Sigmoid colon (tissue), 7 donors: ENCODE data around the gene SRRM4. TPM values are rescaled to one million over a fixed set of nuclear protein-coding genes. Genes with fewer than 3 reads are reported as not detected.

ENCODE experiments used
- DNase-seq: peaks from one replicate; pipeline ENCODE4 v3.0.0-alpha.2; 2019
- H3K27ac ChIP-seq, 4 donors: fragments of 200-600 bp; sonication (generic); one replicate each; pipeline ENCODE4 v1.5.1; 2016 to 2019; ENCODE audit warnings: mild to moderate bottlenecking in 1 of 4
- H3K27me3 ChIP-seq, 3 donors: fragments of 200-600 bp; sonication (generic); one replicate each; pipeline ENCODE4 v1.5.1; 2019; ENCODE audit warnings: mild to moderate bottlenecking in 1 of 3
- H3K36me3 ChIP-seq, 4 donors: fragments of 200-600 bp; sonication (generic); one replicate each; pipeline ENCODE4 v1.5.1; 2016 to 2019
- H3K4me1 ChIP-seq, 4 donors: fragments of 200-600 bp; sonication (generic); one replicate each; pipeline ENCODE4 v1.5.1; 2017 to 2019
- H3K4me3 ChIP-seq, 4 donors: fragments of 200-600 bp; sonication (generic); one replicate each; pipeline ENCODE4 v1.5.1; 2017 to 2019; ENCODE audit warnings: mild to moderate bottlenecking in 2 of 4, moderate library complexity in 1 of 4
- H3K9me3 ChIP-seq, 4 donors: fragments of 200-600 bp in 3 of 4; sonication (generic) in 3 of 4; one replicate each; pipeline versions ENCODE4 v1.5.1 to v1.6.1; 2013 to 2019
- CTCF ChIP-seq, 4 experiments: fragments of 450-650 bp in 3 of 4; fragments of 200-600 bp in 1 of 4; IDR thresholded peaks; one replicate each; pipeline ENCODE4 v1.5.1; 2016 to 2019; ENCODE audit warnings: antibody characterized with exemption in 4 of 4, mild to moderate bottlenecking in 3 of 4, moderate library complexity in 2 of 4
- EP300 ChIP-seq, 4 donors: sonication (generic); formaldehyde crosslinking; IDR thresholded peaks; one replicate each; pipeline ENCODE4 v1.6.1; 2017; ENCODE audit warnings: antibody characterized with exemption in 4 of 4
- POLR2A ChIP-seq, 2 donors: fragments of 450-650 bp; IDR thresholded peaks; one replicate each; pipeline ENCODE4 v1.6.1; 2016; ENCODE audit warnings: antibody characterized with exemption in 2 of 2, mild to moderate bottlenecking in 2 of 2, moderate library complexity in 2 of 2
- POLR2AphosphoS5 ChIP-seq, 4 donors: sonication (generic); formaldehyde crosslinking; IDR thresholded peaks; one replicate each; pipeline ENCODE4 v1.6.1; 2017; ENCODE audit warnings: antibody characterized with exemption in 4 of 4
- WGBS, 2 donors: extraction: QIAGEN DNeasy Blood & Tissue Kit; methylation state at CpG; one replicate each; pipeline ENCODE4 v1.1.7; 2013; 5-methylcytosine and 5-hydroxymethylcytosine counted together
- intact Hi-C: fragments of 100-400 bp; cut with DNase I; formaldehyde crosslinking; loops from one replicate; pipeline ENCODE4 v1.15.1; 2023
- polyA plus RNA-seq, 3 donors: library from polyadenylated mRNA; stranded (reverse); fragments of 200-250 nt; gene quantifications; one replicate each; pipeline ENCODE4 v1.2.3, GENCODE V29; 2013
- total RNA-seq, 4 donors: library from RNA; depleted of rRNA; stranded (reverse); fragments of >200 nt; gene quantifications; one replicate each; pipeline ENCODE4 v1.1.0, GENCODE V29; 2016
- donor health status: healthy with polysubstance abuse.
- donor health status: Bipolar disorder and iron deficiency.
- donor health status: healthy.

The SRRM4 gene
- total and polyA plus RNA-seq, 7 donors: under 0.01 to 0.14 (median 0.07) TPM; not detected in 4

GRCh38 chr12:119198440-119198839, 217.1 kb downstream of the SRRM4 start:
- no peak overlapping the region for H3K4me3 ChIP-seq
- intact Hi-C loops: no loop called here
- H3K4me1 ChIP-seq: peaks cover 0 to 66% (median 34%) of the 10 kb centered on the region in 4 donors
- H3K36me3 ChIP-seq: peaks cover 21 to 26% (median 23%) of the 10 kb centered on the region in 4 donors
- H3K27ac ChIP-seq: peak overlapping the region; percentile 83 to 99 (median 90)
- no peak for TF ChIP-seq CTCF (IDR thresholded peaks at IDR 0.05)
- TF ChIP-seq EP300 (IDR thresholded peaks at IDR 0.05): peak in 3 of 4 donors; percentile 56 to 83 (median 69)
- no peak for TF ChIP-seq POLR2A (IDR thresholded peaks at IDR 0.05)
- TF ChIP-seq POLR2AphosphoS5 (IDR thresholded peaks at IDR 0.05): peak; percentile 29 to 80 (median 77)
- no peaks in the 10 kb centered on the region for H3K9me3 ChIP-seq
- H3K27me3 ChIP-seq: no peaks in the 10 kb centered on the region
- 97% methylated on average over 2 of the region's 2 CpGs for WGBS, 2 donors
- no peak for DNase-seq

DNA sequence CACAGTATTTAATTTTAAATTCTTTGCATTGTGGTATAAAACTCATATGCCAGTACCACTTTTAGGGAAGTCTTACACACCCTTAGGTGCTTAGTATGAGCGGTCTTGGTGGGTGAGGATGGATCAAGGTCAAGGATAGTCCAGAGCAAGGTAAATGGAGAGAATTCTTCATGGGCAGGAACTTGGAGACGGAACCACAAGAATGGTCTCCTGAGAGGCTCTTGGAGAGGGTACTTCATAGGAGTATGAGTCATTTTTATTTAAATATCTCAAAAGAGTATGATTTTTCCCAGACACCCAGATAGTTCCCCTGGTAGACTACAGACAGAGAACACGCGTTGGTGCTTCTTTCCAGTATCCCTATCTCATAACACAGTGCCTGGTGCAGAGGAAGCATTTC, 219.3 kb downstream of the SRRM4 start:
- H3K36me3 ChIP-seq: peaks cover 1 to 6% (median 2%) of the 10 kb centered on the region in 4 donors
- no peaks in the 10 kb centered on the region for H3K9me3 ChIP-seq
- no peak overlapping the region for H3K4me3 ChIP-seq
- WGBS, 2 donors: 91 to 92% methylated on average over 4 of the region's 4 CpGs
- H3K27me3 ChIP-seq: no peaks in the 10 kb centered on the region
- intact Hi-C loops: no loop called here
- TF ChIP-seq CTCF (IDR thresholded peaks at IDR 0.05): no peak
- peaks cover 0 to 87% (median 53%) of the 10 kb centered on the region in 4 donors for H3K4me1 ChIP-seq
- no peak for DNase-seq
- H3K27ac ChIP-seq: peak overlapping the region in 3 of 4 donors; percentile 84 to 99 (median 97)

DNA sequence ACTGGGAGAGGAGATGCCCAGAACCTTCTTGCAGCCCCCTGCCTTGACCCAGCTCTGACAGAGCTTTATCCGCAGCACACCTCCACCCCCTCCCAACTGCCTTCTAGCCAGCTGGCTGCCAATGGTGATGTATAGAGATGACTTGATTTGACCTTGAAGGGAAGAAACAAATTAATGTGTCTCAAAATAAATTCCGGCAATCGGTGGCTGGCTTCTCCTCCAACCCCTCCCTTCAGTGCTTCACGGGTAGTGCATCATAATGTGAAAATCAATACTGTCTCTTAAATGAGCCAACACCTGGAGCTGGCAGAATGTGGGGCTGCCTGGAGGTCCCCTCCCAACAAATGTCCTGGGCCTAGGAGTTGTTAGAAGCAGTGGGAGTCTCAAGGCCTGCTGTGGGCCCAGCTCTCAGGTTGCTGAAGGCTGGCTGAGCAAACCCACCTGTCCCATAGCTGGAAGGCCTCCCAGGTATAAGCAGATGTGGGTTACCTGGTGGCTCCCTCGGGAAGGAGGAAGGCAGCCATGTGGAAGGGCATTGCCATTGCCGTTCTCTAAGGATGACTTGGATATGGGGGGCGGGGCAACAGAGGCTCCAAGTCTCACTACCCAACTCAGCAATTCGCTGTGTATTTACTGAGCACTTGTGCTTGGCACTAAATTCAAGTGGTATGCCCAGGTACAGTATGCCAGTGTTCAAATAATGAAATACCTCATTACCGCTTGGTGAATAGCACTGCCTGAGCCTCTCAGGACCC, 220.6 kb downstream of the SRRM4 start:
- Histone ChIP-seq H3K4me1 (peaks cover 0 to 92% (median 57%) of the 10 kb centered on the region in 4 donors), H3K36me3 (no peaks in the 10 kb centered on the region), H3K27me3 (no peaks in the 10 kb centered on the region), H3K9me3 (no peaks in the 10 kb centered on the region), H3K4me3 (no peak overlapping the region), H3K27ac (peak overlapping the region; percentile 23 to 99 (median 90))
- intact Hi-C loops: no loop called here
- TF ChIP-seq CTCF (IDR thresholded peaks at IDR 0.05) (no peak), POLR2AphosphoS5 (IDR thresholded peaks at IDR 0.05) (no peak), POLR2A (IDR thresholded peaks at IDR 0.05) (no peak), EP300 (IDR thresholded peaks at IDR 0.05) (no peak)
- DNase-seq: no peak
- 74 to 82% methylated on average over 9 of the region's 9 CpGs for WGBS, 2 donors

DNA sequence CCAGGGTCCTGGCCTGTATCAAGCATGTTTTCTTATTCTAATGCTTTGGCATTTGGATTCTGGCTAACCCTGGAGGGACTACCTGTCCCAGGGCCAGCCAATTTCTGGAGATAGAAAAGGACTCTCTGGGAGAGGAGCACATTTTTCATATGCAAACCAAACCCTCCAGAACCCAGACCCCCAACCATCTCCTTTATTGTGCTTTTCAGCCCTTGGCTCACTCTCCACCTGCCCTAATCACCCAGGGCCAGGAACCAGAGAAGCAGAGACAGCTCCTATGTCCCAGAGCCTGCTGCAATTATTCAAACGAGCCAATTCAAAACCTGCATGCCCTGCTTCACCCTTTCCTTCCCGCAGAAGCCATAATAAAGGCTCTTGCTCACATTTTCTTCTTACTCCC, 221.2 kb downstream of the SRRM4 start:
- Histone ChIP-seq H3K36me3 (no peaks in the 10 kb centered on the region), H3K27me3 (no peaks in the 10 kb centered on the region), H3K9me3 (no peaks in the 10 kb centered on the region), H3K27ac (peak overlapping the region; percentile 23 to 99 (median 90)), H3K4me1 (peaks cover 0 to 92% (median 60%) of the 10 kb centered on the region in 4 donors), H3K4me3 (no peak overlapping the region)
- intact Hi-C loops: no loop called here
- 24 to 30% methylated on average over 2 of the region's 2 CpGs for WGBS, 2 donors
- TF ChIP-seq CTCF (IDR thresholded peaks at IDR 0.05) (no peak), POLR2AphosphoS5 (IDR thresholded peaks at IDR 0.05) (no peak), EP300 (IDR thresholded peaks at IDR 0.05) (no peak), POLR2A (IDR thresholded peaks at IDR 0.05) (no peak)
- no peak for DNase-seq
